Activated T-cell treated with anti-CD3 and anti-CD28 coated beads, Interleukin-2, amount 50 U/mL, for 48 hours (primary cell): Measurements from ENCODE around the gene PRKCA.
A peak's percentile ranks its signal among the peaks of the same experiment; 100 is the strongest.

Source experiments
- DNase-seq, 2 experiments: peaks; one replicate each; pipeline ENCODE4 v3.0.0-alpha.2; 2020

The PRKCA gene

GRCh38 chr17:66493283-66494019, 191.0 kb downstream of the PRKCA start:
- no peak for DNase-seq

GRCh38 chr17:66494023-66494803, 191.8 kb downstream of the PRKCA start:
- no peak for DNase-seq

GRCh38 chr17:66495035-66495434, 192.6 kb downstream of the PRKCA start:
- DNase-seq = no peak

DNA sequence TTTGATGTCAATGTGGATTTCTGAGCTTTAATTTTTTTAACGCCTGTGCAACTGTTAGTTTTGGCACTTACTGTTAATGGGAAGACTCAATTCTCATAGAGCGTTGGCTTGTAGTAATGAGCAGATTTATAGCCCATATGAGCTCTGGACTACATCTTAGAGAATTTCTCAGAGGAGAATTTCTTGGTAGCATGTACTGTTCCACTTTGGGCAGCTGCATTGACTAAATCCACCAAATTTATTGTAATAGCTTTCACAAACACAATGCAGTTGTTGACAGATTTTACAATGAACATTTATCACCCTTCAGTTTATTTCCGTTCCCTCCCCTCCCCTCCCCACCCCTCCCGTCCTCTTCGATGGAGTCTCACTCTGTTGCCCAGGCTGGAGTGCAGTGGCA, 193.9 kb downstream of the PRKCA start:
- DNase-seq = no peak

- DNase-seq = no peak
Measured at GRCh38 chr17:66498580-66498979, 196.2 kb downstream of the PRKCA start.

DNA sequence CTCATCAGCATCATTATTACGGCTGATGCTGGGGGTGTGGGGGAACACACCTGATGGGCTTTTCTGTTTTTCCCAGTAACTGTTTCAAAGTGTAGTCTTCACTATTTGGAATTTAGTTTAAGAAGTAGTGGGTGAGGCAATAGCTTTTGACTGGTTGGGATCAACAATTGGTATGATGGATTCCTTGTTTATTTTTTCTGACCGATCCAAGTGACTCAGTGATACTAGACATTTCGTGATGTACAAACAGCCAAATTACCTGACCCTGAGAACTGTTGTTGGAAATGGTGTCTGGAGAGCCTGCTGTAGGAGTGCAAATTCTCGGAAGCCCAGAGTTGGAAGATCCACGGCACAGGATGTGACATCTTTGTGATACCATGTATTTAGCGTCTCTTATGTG, 204.2 kb downstream of the PRKCA start:
- no peak for DNase-seq

DNA sequence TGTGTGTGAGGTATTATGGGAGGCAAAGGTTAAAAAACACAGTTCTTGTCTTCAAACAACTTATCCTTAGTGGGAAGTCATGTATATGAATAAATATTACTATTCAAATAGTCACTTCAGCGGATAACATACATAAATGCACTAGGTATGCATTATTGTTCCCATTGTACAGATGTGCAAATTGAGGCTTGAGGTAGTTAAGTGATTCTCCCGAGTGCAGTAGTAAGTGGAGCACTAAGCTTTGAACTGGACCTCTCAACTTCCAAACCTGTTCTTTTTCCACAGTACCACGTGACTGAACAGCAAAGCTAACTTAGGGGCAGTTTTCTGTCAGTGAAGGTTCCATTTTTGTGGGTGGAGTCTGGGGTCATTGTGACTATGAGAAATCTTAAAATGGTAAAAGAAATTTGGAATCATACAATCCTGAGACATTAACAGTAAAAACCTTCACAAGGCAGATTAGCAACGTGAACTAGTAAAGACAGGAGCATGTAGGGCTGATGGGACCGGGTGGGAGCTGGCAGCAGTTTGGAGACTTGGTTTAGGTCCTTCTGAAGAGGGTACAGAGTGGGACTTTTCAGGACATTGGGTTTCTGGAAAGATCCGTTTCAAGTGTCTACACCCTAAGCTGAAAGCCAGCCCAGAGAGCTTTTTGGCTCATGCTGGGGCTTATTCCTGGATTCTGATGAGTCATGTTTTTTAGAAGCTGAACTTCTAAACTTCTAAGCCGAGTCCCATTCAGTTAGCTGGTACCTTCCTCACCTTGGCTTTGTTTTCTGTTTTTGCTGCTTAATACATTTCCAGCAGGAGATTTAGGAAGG, 204.9 kb downstream of the PRKCA start:
- no peak for DNase-seq

- no peak for DNase-seq
Measured at GRCh38 chr17:66507982-66508760, 205.8 kb downstream of the PRKCA start.

DNA sequence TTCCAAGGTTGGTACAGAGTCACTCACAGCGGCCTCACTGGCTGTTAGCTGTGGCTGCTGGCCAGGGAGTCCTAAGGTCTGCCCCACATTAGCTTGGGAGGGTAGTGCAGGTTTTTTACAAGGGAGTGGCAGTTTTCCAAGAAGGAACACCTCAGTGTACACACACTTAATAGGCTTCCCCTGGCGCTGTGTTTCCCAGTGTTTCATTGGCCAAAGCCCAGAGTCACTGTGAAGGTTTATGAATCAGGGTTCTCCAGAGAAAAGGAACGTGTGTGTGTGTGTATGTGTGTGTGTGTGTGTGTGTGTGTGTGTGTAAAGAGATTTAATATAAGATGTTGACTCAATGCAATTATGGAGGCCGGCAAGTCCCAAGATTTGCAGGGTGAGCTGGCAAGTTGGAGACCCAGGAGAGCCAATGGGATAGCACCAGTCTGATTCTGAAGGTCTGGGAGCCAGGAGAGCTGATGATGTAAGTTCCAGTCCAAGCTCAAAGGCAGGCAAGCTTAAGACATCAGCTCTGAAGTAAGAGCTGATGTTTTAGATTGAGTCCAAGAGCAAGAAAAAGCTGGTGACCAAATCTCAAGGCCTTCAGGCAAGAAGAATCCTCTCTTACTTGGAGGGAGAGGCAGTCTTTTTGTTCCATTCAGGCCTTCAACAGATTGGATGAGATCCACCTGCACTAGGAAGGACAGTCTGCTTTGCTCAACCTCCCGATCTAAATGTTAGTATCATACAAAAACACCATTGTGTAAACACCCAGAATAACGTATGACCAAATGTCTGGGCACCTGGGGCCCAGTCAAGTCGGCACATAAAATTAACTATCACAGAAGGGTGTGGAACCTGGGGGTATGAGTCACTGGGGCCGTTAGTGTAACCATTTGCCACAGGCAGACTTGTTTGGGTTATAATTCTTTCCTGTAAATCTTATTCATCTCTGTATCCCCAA, 206.8 kb downstream of the PRKCA start:
- DNase-seq = peak; percentile 67 to 73

- no peak for DNase-seq
Measured at GRCh38 chr17:66509926-66510325, 207.5 kb downstream of the PRKCA start.

DNA sequence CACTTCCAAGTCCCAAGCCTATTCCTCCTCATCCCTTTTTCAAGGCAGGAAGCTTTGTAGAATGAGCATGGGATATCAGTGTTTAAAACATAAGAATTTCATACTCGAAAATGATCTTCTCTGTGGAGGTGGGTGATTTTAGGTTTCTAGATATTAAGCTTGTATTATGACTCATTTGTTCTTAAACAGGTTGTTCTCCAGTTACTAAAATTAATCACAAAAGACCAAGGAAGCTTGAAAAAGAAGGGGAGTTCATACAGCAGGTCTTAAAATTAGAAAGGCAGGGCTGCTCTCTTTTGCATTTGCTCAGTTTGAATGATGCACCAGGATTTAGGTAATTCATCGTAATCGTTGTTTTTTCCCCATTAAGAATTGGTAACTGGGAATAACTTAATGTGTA, 208.7 kb downstream of the PRKCA start:
- DNase-seq = no peak

DNA sequence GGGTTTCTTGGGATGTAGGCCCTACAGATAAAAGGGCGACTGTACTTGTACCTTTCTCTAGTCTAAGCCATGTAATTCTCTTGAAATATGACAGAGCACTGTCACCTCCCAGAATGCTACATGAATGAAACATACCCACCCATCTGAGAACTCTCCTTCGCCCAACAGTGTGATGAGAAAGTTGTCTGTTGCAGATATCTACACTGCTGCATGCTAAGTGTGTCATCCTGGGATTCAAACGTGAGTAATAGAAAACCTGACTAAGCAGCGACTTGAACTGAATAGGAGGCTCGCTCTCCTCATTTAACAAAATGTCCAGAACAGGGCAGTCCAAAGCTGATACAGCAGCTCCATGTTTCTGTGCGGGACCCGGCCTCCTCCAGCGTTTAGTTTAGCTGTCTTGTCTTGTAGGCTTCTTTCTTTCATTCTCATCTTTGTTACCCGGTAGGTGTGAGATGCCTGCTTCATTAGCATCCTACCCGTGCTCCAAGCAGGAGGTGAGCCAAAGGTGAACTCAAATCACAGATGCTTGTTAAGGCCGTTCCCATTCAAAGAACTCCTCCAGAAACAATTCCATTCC, 211.9 kb downstream of the PRKCA start:
- DNase-seq = peak; percentile 55

DNA sequence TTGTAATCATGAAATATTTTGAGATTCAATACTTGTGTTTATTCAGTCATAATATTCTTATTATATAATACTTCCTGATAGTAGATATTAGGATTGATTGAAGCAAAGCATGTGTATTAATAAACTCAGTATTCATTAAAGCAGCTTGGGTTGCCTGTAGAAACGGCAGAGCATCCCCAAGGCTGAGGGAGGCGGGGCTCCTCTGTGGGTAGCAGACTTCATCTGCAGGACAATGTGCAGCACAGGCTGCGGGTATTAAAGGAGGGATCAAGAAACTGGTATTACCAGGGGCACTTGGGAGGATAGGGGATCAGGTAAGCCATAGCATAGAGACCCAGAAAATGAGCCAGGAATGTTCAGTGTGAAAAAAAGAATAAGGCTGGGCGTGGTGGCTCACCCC, 213.6 kb downstream of the PRKCA start:
- no peak for DNase-seq

- DNase-seq = no peak
Measured at GRCh38 chr17:66517336-66518009, 215.1 kb downstream of the PRKCA start.

GRCh38 chr17:66518108-66518507, 215.7 kb downstream of the PRKCA start:
- DNase-seq = no peak

DNA sequence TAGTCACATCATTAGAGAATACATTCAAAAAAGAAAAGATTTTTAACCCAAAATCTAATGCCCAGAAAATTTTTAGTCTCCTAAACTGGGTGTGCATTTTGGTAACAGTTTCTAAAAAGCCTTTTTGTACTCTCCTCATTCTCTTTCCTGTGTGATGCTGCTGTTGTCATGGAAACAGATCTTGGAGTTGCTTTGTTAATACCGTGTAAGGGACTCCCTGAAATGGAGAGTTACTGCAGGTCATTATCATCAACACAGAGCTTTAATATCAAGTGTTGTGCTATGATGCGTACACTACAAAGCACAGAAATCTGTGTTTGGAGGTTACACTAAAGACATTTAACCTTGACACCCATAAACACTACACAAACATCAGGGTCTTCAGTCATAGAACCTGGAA, 216.3 kb downstream of the PRKCA start:
- DNase-seq = no peak

DNA sequence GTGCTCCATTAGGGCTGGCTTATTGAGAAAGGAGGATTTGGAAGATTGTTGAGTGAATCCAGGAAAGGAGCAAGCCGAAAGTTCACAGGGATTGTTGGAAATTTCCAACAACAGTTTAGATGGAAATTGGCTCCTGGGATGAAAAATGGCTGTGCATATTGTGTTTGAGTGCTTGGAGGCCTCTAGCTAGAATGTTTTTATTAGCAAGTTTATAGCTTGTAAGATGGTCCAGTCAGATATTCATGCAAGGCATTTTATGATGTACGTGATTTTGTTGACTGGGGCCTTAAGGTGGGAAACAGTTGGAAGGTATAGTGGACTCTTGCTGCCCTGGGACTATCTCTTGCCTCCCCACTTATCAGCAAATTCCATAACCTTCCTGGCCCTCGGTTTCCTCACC, 216.7 kb downstream of the PRKCA start:
- DNase-seq = no peak

DNA sequence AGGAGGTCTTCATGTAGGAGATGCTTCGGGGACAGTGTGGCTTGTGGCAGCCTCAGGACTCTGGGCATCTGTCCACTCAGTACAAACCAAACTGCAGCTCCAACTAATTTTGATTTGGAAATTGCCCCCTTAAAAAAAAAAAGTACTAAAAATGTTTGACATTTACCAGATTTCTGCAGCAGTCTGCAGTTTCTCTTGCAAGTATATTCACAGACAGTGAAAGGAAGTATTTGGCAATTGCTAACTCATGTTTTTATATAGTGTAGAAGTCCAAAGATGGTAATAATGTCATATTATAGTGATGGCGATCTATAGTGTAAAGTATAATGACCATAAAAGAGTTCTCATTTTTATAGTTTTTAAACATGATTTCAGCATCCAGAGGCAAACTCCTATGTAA, 218.6 kb downstream of the PRKCA start:
- no peak for DNase-seq

DNA sequence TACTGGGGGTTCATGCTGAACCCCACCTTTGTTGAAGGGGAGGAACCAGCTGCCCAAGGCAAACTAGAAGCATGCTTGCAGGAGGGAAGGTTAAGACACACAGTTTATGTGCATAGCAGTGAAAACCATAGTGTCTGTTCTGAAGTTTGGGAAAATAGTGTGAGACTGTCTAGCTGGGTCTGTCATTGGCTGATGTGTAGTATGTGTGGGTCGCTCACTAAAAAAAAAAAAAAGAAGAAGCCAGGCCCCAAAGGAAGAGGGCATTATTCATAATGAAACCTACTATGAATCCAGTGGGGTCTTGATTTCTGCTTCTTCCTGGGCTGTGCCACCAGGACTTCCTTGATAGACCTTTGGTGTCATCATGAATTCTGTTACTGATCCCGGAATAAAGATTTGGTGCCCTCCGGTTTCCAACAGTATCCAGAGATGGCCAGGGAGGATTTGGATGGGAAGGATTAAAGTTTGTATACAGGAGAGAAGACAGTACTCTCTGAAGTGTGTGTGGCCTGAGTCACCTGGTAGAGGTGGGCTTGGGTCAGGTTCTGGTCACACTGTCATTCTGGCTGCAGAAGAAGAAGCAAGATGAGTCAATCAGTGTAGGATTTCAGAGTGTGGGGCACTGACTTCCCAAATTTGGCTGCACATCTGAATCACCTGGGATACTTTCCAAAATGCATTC, 220.3 kb downstream of the PRKCA start:
- DNase-seq = peak; percentile 58
